ENCODE measurements around the gene UBE3C.

UBE3C gene

GRCh38 chr7:157241631-157242030 is 102.9 kb downstream of the UBE3C start:
- Histone ChIP-seq H3K9me3 (ENCODE audit: control insufficient read depth, low read length) (no peaks in the 10 kb centered on the region), H3K27ac (no peak overlapping the region), H2AFZ (no peak overlapping the region), H3K79me2 (peaks cover 3% of the 10 kb centered on the region), H3K4me2 (ENCODE audit: low read length) (no peak overlapping the region), H3K36me3 (ENCODE audit: control insufficient read depth, insufficient read depth, low read length) (no peaks in the 10 kb centered on the region), H3K4me3 (ENCODE audit: low read depth, low read length) (no peak overlapping the region), H3K9ac (no peak overlapping the region), H3K4me1 (no peaks in the 10 kb centered on the region), H3K27me3 (ENCODE audit: control insufficient read depth, insufficient read depth, low read length) (no peaks in the 10 kb centered on the region)
- no peak for TF ChIP-seq CTCF (IDR thresholded peaks at IDR 0.05)

GRCh38 chr7:157244516-157245294 is 106.0 kb downstream of the UBE3C start:
- no peaks in the 10 kb centered on the region for H3K27me3 ChIP-seq (ENCODE audit: control insufficient read depth, insufficient read depth, low read length)
- H2AFZ ChIP-seq: no peak overlapping the region
- H3K79me2 ChIP-seq: no peaks in the 10 kb centered on the region
- H3K9ac ChIP-seq: no peak overlapping the region
- no peak overlapping the region for H3K4me3 ChIP-seq (ENCODE audit: low read depth, low read length)
- H3K36me3 ChIP-seq (ENCODE audit: control insufficient read depth, insufficient read depth, low read length): no peaks in the 10 kb centered on the region
- no peaks in the 10 kb centered on the region for H3K9me3 ChIP-seq (ENCODE audit: control insufficient read depth, low read length)
- no peak for TF ChIP-seq CTCF (IDR thresholded peaks at IDR 0.05)
- no peak overlapping the region for H3K27ac ChIP-seq
- no peak overlapping the region for H3K4me2 ChIP-seq (ENCODE audit: low read length)
- no peaks in the 10 kb centered on the region for H3K4me1 ChIP-seq

GRCh38 chr7:157246052-157246451 is 107.3 kb downstream of the UBE3C start:
- Histone ChIP-seq H3K27me3 (ENCODE audit: control insufficient read depth, insufficient read depth, low read length) (no peaks in the 10 kb centered on the region), H3K27ac (no peak overlapping the region), H3K36me3 (ENCODE audit: control insufficient read depth, insufficient read depth, low read length) (no peaks in the 10 kb centered on the region), H2AFZ (no peak overlapping the region), H3K4me1 (no peaks in the 10 kb centered on the region), H3K79me2 (no peaks in the 10 kb centered on the region), H3K9me3 (ENCODE audit: control insufficient read depth, low read length) (no peaks in the 10 kb centered on the region), H3K9ac (no peak overlapping the region), H3K4me3 (ENCODE audit: low read depth, low read length) (no peak overlapping the region), H3K4me2 (ENCODE audit: low read length) (no peak overlapping the region)
- no peak for TF ChIP-seq CTCF (IDR thresholded peaks at IDR 0.05)

- no peaks in the 10 kb centered on the region for H3K79me2 ChIP-seq
- H3K27ac ChIP-seq: no peak overlapping the region
- no peak for TF ChIP-seq CTCF (IDR thresholded peaks at IDR 0.05)
- no peaks in the 10 kb centered on the region for H3K9me3 ChIP-seq (ENCODE audit: control insufficient read depth, low read length)
- H3K4me2 ChIP-seq (ENCODE audit: low read length): no peak overlapping the region
- H3K4me3 ChIP-seq (ENCODE audit: low read depth, low read length): no peak overlapping the region
- no peaks in the 10 kb centered on the region for H3K36me3 ChIP-seq (ENCODE audit: control insufficient read depth, insufficient read depth, low read length)
- no peak overlapping the region for H2AFZ ChIP-seq
- H3K4me1 ChIP-seq: peaks cover 2% of the 10 kb centered on the region
- no peaks in the 10 kb centered on the region for H3K27me3 ChIP-seq (ENCODE audit: control insufficient read depth, insufficient read depth, low read length)
- no peak overlapping the region for H3K9ac ChIP-seq
Observed at GRCh38 chr7:157248659-157249058, 109.9 kb downstream of the UBE3C start.

Data from parathyroid adenoma (tissue), 2 donors.